Skin of body (tissue), 2 donors: ENCODE results near the gene DCP1B. TPM values are rescaled to one million over a fixed set of nuclear protein-coding genes. Genes with fewer than 3 reads are reported as not detected.

Experiments
- DNase-seq: peaks from one replicate; lab custom pipeline; 2025; lab: John Stamatoyannopoulos, UW
- total RNA-seq: library from RNA; depleted of rRNA; stranded (reverse); fragments of >200 nt; gene quantifications from one replicate; pipeline ENCODE4 v1.2.3, GENCODE V29; 2014

DCP1B gene
- total RNA-seq, 1 donor from 2014 or later = 5.7 TPM

DNA sequence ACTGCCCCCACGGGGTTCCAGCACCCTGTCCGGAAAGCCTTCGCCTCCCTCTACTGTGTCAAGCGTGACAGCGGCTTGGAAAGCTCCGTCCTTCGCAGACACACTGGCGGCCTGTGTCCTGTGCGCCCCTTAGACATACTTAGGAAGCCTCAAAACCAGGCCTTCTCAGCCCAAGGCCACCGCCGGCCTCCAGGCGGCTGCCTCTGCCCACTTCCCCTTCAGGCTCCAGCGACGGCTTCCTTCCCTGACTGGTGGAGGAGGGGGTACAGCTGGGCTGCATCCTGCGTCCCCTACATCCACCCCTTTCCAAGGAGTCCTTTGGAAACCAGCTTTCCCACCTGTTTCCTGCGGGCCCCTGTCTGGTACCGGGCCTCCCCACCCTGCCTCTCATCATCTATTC, 83.3 kb downstream of the DCP1B start:
- no peak for DNase-seq

DNA sequence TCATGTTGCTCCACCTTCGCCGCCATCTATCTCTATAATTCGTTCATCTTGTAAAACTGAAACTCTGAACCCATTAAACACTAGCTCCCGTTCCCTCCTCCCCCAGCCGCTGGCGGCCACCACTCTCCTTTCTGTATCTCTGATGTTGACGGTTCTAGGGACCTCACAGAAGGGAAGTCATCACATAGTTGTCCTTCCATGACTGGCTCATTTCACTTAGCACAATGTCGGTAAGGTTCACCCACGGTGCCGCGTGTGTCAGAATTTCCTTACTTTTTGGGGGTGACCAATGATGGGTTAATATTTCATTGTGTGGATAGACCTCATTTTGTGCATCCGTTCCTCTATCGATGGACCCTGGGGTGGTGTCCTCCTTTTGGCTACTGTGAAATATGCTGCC, 83.8 kb downstream of the DCP1B start:
- DNase-seq = no peak

DNA sequence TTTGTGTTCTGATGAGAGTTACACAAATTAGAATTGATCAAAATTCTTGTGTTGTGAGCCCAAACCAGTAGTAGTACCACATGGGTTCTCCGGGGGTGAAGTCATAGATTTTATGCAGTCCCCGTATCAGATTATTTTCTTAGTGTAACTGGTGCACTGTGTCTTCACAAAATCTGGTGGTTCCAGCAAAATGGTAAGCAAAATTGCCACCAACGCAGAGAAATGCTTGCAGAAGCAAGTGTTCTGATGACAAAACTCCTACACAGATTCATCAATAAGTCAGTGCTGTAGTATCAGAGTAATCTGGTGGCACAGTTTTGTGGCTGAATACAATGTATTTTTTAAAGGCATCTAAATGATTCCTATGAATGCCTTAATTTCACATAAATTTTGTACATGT, 84.5 kb downstream of the DCP1B start:
- DNase-seq = no peak

DNA sequence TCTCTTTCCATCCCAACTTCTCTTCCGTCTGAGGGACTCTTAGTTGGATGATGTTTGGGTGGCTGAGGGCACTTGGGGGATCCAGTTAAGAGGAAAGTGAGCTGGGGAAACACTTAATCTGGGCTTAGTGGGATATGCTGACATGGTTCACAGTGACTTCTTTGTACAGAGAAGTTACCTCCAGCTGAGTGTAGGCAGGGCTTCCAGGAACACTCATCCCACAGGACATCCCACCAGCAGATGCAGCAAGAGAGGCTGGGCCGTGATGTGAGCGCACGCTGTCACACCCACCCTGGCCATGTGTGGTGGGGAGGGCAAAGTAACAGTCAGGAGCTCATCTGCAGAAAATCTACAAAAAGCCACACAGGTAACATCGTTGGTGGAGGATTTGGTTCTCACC, 85.0 kb downstream of the DCP1B start:
- no peak for DNase-seq

DNA sequence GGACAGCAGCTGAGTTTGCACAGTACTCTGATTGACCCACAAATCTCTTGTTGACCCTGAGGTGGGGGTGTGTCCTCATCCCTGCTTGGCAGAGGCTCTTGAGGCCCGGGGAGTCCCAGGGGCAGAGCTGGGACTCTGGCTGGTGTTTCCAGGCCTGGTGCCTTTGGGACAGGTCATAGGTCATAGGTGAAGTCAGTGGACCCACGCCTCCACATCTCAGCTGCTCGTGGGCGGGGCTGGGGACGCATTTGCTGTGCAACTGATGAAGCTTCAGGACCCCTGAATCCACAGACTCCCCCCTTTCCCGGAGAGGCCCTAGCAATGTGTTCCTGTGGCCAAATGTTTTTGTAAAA, 85.4 kb downstream of the DCP1B start:
- no peak for DNase-seq

DNA sequence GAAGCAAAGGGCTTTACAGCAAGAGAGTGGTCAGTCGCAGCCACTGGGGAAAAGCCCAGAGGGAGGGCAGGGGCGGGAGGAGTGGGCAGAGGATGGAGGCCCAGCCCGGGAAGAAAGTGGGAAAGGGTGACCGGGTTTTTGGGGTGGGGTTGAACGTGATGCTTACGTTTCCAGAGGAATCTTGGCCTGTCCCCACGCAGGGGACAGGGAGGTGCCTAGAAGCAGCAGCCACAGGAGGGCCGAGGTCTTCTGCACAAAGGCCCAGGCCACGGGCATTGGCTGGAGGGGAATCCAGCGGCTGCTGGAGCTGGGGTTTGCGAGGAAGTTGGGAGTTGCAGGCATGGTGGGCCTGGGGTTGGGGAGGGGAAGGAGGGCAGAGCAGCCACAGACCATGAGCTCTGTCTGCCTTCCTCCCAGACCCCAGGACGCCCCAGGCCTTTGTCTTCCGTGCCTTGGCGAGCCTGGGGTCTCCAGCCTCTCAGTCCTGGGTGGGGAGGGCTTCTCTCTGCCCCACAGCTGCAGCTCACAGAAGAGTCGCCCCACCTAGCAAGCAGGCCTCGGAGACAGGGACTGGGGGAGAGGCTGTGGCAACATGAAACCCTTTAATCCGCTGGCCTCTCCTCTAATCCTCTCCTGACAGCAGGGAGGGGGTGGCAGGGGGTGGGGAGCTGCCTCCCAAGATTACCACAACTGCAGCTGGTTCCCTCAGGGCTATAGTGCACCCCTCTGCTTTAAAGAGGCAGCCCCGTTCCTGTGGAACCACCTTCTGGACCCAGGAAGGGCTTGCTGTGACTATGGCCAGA, 86.0 kb downstream of the DCP1B start, which contains the start of gene CACNA2D4:
Gene CACNA2D4, minus strand, starts transcription at position 572 of the 803 bp plus-strand sequence. Its CDS starts 179 bp downstream, at position 393.
- DNase-seq = no peak

DNA sequence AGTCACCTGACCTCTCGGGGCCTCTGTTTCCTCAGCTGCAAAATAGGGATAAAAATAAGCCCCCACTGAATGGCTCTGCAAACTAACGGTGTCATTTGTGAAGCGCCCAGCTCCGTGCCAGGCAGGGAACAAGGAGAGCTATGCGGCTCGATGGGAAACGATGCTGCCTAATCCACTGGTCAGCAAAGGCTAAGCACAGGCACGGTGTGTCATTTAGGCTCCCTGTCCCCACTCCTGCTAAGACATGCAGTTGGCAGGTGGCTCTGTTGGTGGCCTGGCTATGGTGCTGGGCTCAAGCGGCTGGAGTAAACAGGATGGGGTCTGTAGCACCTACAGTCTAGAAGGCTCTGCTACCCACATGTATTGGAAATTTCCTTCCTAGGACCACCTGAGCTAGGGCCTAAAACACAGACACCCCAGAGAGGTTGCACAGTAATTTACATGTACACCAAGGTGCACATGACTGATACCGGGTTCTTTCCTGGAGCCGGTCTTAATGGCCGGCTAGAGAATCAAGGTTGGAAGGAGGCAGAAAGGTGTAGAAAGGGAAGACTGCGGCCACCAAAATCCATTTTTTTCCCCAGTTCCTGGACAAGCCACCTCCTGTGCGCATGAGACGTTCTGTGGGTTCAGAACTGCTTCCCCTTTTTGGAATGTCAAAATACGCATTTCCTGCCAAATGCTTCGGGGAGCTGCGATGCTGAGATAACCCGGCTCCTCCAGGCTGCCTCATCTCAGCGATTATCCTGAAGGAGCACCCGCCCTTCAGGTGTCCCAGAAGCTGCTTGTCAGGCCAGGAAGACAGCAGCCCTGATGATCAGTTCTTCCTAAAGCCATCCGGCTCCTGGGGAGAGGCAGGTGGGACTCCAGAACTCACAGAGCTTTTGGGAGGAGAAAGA, 86.8 kb downstream of the DCP1B start:
- no peak for DNase-seq

DNA sequence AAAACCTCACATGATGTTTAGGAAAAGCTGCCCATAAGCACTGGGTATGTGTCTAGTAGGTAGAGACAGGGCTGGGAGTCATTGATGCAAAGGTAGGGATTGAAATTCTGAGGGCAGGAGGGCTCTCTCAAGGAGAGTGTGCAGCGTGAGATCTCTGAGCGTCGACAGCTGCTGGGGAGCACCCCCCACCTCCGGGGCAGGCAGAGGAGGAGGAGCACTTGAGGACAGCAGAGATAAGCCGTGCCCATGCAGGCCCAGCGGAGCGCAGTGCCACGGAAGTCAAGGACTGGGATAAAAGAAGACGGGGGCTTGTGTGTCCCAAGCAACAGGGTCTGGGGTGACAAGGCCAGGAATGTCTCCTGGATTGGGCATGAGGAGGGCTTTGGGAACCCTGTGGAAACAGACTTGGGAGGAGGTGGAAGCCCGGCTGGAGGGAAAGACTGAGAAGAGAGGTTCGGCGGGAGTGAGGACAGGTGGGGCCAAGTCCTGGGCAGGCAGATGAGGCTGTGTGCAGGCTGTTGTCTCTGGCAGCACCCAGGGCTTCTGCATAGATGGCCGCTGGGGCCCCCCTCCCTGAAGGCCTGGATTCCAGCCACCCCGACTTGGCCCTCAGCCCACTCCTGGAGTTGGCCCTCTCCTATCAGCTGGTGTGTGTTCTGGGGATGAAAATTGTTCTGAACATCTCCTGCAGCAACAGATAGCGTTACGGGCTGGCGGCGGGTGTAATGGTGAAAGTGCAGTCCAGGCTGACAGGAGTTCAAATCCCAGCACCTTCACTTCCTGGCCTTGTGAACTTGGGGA, 87.7 kb downstream of the DCP1B start:
- DNase-seq = no peak

DNA sequence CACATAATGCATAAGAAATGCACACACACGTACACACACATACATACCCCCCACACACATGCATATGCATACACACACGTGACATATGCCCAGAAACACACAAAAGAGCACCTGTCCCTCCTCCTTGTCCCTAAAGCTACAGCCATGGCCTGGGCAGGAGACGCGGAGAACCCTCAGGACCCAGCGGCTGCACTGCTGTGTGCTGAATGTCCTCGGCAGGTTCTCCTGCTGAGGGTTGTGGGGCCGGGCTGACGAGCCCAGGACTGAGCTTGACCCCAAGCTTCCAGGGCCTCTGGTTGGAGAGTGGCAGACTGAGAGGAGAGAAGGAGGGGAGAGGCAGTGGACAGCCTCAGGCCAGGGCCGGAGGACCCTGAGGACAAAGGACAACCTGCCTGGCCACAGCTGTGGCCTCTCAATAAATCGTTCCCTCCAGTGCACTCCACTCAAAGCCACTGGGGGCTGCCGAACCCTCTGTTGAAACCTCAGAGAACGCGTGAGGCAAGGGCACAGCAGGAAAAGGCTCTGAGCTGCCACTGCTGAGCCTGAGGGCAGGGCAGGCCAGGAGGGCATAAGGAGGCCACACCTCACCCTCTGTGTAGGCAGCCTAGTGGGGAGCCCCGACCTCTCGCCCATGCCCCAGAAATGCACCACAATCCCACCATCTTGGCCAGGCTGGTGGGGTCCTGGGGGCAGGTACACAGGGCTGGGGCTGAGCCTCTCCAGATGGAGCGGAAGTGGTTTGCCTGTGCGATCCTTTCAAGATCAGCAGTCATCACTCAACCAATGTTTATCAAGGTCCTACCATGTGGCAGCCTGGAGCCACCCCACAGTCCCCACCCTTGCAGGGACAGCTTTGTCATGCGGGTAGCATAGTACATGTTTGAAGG, 88.9 kb downstream of the DCP1B start:
- DNase-seq = no peak

DNA sequence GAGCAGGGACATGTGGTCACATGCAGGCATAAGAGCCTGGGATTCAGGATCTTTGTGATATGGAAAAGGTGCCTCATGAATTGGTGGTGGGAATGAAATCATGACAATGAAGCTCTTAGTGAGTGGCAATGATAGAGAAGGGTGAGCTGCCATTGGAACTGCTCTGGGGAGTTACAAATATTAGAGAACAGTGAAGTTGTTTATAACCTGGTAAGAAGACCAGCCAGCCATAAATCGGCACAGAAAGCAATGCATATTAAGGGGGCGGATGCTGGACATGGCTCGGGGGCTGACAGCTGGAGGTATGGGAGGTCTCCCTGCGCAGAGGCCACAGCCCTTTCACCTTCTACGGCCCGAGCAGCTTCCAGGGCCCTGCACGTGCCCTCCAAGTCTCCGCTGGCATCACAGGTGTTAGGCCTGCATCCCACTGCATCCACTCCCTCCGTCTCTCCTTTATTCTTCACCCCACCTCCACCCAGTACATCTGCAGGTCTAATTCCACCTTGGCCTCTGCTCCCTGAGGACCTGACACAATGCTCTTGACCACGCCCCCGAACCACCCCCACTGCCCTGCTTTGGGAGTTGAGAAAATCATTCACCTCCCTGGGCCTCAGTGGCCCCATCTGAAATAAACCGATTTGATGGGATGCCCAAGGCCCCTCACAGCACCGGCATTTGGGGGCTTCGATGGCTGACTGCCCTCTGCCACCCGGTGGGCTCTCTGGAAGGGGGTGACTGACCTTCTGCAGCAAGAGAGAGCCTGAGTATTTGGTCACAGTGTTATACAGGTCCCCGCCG, 89.9 kb downstream of the DCP1B start:
- DNase-seq = no peak

DNA sequence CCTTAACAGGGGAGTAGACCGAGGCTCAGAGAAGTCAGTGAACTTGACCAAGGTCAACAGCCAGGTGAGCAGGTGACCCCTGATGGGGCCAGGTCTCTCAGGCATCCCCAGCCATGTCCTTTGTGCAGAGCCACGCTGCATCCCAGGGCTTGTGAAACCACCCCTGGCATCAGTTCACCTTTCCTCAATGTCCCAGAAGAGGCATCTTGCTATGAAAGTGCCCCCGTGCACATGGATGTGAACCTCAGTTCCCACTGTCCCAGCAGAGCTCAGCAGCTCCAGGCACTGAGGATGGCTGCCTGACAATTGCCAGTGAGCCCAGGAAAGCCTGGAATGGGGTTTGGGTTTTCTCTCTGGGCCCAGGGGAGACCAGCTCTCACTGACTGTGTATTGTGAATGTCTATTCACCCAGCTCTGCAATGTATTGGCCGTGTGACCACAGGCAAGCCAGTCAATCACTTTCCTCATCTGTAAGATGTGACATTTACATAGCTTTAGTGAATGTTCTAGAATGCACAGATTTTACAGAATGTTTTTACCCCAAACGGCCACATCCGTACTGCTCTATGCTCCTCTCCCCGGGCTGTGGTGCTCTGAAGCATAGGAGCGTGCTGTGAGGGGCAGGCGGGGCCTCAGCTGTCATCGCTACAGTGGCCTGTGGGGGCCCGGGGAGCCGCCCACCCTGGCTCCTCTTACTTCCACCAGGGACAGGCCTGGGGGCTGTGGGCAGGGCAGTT, 90.7 kb downstream of the DCP1B start:
- DNase-seq = no peak

DNA sequence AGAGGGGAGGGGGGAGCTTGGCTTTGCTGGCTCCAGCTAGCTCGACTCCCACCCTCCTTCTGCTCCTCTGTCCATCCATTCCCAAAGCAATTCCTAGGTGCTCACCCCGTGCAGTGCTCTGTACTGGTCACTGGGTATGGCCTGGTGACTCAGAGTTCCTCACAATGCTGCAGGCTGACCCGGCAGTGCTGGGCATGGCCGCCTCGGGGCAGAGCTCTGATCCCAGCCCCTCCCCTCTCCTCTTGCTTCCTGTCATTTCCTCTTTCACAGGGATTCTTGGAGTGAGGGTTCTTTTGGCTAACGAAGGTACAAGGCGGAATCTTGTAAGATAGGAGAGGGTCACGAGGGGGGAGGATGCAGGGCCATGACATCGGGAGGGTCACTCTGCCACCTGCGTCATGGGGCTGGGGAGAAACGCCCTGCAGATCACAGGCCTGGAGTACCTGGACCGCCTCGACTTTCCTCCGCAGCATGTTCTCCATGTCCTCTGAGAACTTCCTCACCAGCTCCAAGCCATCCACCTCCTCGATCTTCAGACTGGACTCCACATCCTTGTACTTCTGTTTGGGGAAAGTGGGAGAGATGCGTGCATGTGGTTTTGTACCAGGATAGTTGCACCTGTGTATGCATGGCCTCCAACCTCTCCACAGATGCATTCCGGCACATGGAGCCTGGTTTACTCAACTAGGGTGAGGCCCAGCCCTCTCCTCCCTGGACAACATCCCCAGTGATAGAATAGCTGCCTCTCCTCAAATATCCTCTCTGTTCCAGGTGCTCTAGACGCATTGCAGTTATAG, 91.5 kb downstream of the DCP1B start:
- no peak for DNase-seq

DNA sequence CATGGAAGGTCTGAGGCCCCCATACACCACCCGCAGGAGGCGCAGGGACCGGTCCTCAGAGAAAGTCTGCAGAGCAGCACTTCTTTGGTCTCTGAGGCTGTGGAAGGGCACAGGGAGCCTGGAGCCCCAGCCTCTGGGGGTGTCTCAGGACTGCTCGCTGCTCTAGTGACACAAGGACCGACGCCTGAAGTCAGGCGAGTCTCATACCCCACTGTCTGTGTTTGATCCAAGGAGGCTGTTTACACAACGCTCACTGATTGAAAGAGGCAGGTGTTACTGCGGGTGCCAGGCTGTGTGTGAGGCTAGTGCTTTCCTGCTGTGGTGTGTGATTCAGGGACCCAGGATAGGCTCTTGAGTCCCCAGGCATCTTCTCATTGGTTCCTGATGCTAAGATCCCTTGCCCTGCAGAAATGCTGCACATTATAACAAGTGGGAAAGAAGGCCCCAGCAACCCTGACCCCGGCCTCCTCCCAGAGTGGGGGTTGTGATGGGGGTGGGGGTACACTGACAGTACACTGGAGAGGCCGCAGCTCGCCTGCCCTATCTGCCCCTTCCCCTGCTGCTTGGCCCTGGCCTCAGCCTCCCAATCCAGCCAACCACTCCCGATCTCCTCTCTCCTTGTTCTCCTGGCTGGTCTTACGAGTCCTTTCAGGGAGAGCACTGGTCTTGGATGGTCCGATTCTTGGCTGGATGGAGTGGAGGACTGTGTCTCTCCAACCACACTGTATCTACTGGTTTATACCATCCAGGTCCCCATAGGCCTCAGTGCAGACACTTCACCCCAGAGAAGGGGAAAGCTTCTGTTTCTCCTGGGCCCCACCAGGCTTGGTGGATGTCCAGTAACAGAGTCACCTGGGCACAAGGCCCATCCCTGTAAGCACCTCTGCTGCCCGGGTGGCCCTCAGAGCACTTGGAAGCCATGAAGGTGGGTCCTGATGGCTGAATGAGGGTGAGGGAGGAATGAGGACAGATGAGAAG, 92.4 kb downstream of the DCP1B start:
- no peak for DNase-seq

DNA sequence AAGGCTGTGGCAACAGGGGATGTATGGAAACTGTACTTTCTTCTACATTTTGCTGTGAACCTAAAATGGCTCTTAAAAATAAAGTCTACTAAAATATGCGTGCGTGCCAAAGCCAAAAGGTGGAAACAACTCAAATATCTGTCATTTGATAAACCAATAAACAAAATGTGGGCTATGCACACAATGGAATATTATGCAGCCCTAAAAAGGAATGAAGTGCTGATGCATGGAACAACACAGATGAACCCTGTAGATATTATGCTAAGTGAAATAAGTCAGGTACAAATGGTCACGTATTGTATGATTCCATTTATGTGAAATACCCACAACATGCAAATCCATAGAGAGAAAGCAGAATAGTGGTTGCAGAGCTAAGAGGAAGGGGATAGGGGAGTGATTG, 93.8 kb downstream of the DCP1B start:
- DNase-seq = no peak

DNA sequence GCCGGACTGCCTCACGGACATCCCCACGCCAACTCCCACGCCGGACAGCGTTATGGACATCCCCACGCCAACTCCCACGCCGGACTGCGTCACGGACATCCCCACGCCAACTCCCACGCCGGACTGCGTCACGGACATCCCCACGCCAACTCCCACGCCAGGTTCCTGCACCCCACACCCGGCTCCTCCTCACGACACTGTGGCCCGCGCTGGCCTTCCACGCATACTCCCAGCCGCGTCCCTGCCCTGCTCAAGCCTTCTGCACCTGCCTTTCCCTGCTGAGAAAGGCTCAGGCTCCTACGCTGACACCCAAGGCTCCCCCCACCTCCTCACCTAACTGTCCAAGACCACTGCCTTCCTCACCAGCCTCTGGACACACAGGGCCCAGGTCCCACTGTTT, 95.5 kb downstream of the DCP1B start:
- DNase-seq = no peak

DNA sequence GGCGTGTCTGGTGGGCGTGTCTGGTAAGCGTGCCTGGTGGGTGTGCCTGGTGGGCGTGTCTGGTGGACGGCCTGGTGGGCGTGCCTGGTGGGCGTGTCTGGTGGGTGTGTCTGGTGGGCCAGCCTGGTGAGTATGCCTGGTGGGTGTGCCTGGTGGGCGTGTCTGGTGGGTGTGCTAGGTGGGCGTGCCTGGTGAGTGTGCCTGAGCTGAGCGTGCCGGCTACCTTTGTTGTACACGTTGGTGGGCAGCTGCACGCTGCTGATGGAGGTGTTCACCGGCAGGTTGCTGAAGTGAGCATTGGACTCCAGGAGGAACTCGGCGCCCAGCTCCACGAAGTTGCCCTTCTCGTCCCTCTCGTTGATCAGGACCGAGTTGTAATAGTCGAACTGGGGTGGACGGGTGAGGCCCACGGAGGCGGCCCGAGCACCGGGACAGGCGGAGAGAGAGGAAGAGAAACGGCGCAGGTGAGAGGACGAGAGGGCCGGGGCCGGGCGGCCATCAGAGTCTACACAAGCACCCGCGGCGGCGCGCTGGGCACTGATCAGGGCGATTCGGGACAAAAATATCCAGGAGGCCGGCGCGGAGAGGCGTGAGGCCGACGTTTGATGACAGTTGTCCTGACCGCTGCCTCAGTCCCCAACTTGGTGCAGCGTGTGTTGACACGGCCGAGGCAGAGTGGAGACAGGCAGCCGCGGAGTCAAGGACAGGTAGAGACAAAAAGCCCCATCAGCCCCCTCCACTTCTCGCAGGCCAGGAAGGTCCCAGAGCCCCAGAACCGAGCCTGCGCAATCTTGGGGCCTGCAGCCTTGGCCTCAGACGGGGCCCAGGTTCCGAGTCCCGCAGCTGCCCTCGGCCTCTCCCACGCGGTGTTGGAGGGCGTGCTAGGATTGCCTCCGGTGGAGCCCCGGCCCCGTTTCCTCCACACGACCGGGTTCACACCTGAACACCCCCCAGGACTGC, 96.3 kb downstream of the DCP1B start:
- DNase-seq = no peak
